ENCODE measurements around the gene MIS18BP1. TPM values are rescaled to one million over a fixed set of nuclear protein-coding genes. Genes with fewer than 3 reads are reported as not detected.

Gene MIS18BP1
- total and polyA plus RNA-seq, 2 of the 4 experiments (the other 2 are of a cell fraction) = 10.6 to 18.6 TPM

GRCh38 chr14:45177076-45177475 lies 75.9 kb downstream of the MIS18BP1 start:
- ATAC-seq (ENCODE audit: low read depth) (no peak; the same call in 1 of the 2 replicates), DNase-seq (peak; percentile 86)
- Histone ChIP-seq H3K4me2 (ENCODE audit: low read depth, low read length) (no peak overlapping the region), H2AFZ (replicated peaks; ENCODE audit: low read length, poor library complexity) (no peak overlapping the region), H4K5ac (ENCODE audit: low read depth, low read length) (no peak overlapping the region), H3K27me3 (ENCODE audit: control insufficient read depth, insufficient read depth, low read length) (no peaks in the 10 kb centered on the region), H2BK15ac (ENCODE audit: low read depth, low read length) (no peak overlapping the region), H3K4me1 (ENCODE audit: control insufficient read depth, insufficient read depth, low read length) (no peaks in the 10 kb centered on the region), H3K14ac (replicated peaks; ENCODE audit: low read depth, low read length) (no peak overlapping the region), H2BK120ac (ENCODE audit: low read depth, low read length) (0 out of 2 replicates have a peak overlapping the region, but pooled peaks have one; percentile 4), H2AK5ac (ENCODE audit: low read depth, low read length) (no peak overlapping the region), H4K20me1 (ENCODE audit: insufficient read depth, low read length) (no peaks in the 10 kb centered on the region), H3K23ac (ENCODE audit: low read depth, low read length) (no peak overlapping the region), H3K27ac (ENCODE audit: insufficient read depth, low read length) (peak overlapping the region; percentile 23; the same call in 1 of the 2 replicates), H3K4ac (ENCODE audit: low read depth, low read length) (no peak overlapping the region), H3K18ac (ENCODE audit: low read depth, low read length) (peak overlapping the region; percentile 58; the same call in 1 of the 2 replicates), H3K9me3 (ENCODE audit: control insufficient read depth, insufficient read depth, low read length) (no peaks in the 10 kb centered on the region), H3K4me3 (ENCODE audit: insufficient read depth, low read depth, low read length) (no peak overlapping the region), H2AK9ac (replicated peaks; ENCODE audit: low read depth, low read length, poor library complexity) (no peak overlapping the region), H3K36me3 (ENCODE audit: control insufficient read depth, insufficient read depth, low read length) (no peaks in the 10 kb centered on the region), H2BK5ac (ENCODE audit: low read depth, low read length, poor library complexity, severe bottlenecking) (peak overlapping the region; percentile 26), H2BK20ac (ENCODE audit: low read depth, low read length) (no peak overlapping the region), H3K9ac (ENCODE audit: low read depth, low read length) (no peak overlapping the region), H4K91ac (ENCODE audit: insufficient read depth, low read depth, low read length) (no peak overlapping the region), H3K79me1 (ENCODE audit: low read depth in 1 of 2, low read length in 2 of 2) (no peaks in the 10 kb centered on the region), H4K8ac (ENCODE audit: low read depth in 2 of 2, low read length in 2 of 2) (no peak overlapping the region), H3K9me1 (ENCODE audit: insufficient read depth, low read length) (peaks cover 3% of the 10 kb centered on the region; the same call in 1 of the 2 replicates), H3K56ac (ENCODE audit: extremely low read depth, insufficient read depth, low read length) (no peak overlapping the region)
- dilution Hi-C loops (cut with HindIII; ENCODE audit: low sequenced_read_pairs, unreplicated experiment) = no loop called here
- POLR2A ChIA-PET (ENCODE audit: unreplicated experiment) = no interaction called here
- BruUV-seq (replicated peaks) = no TSS peak
- in situ Hi-C loops (cut with MboI; ENCODE audit: low sequenced_read_pairs) = no loop called here
- peak; percentile 77 for TF ChIP-seq CEBPB (IDR thresholded peaks at IDR 0.05; ENCODE audit: low read depth, low read length)
- no peak for TF ChIP-seq RFX5 (IDR thresholded peaks at IDR 0.05; ENCODE audit: low read depth, low read length)
- TF ChIP-seq CHD1 (IDR thresholded peaks at IDR 0.05; ENCODE audit: low read depth, low read length) = no peak
- TF ChIP-seq SMC3 (IDR thresholded peaks at IDR 0.05; ENCODE audit: low read depth, low read length) = no peak
- TF ChIP-seq CTCF (conservative IDR thresholded peaks at IDR 0.05; ENCODE audit: low read depth, low read length) = no peak
- no peak for TF ChIP-seq MAZ (IDR thresholded peaks at IDR 0.05; ENCODE audit: borderline replicate concordance, low read depth, low read length)
- TF ChIP-seq POLR2A (IDR thresholded peaks at IDR 0.05; ENCODE audit: low read depth, low read length) = no peak
- no peak for TF ChIP-seq USF2 (IDR thresholded peaks at IDR 0.05; ENCODE audit: low read depth, low read length)
- intact Hi-C loops (cut with micrococcal nuclease) = no loop called here
- WGBS, 2 experiments (ENCODE audit: extremely low coverage in 2 of 2, insufficient read length in 1 of 2) = no CpG with 5 or more reads among the region's 5 CpGs
- CTCF ChIA-PET = no interaction called here
